ENCODE measurements around the gene ENPP6. TPM values are rescaled to one million over a fixed set of nuclear protein-coding genes. Genes with fewer than 3 reads are reported as not detected.

The ENPP6 gene
- total and polyA plus RNA-seq, 2 donors (not counting 1 experiment from before 2014, with no cell fraction given), result 0.01 TPM; not detected in 1

DNA sequence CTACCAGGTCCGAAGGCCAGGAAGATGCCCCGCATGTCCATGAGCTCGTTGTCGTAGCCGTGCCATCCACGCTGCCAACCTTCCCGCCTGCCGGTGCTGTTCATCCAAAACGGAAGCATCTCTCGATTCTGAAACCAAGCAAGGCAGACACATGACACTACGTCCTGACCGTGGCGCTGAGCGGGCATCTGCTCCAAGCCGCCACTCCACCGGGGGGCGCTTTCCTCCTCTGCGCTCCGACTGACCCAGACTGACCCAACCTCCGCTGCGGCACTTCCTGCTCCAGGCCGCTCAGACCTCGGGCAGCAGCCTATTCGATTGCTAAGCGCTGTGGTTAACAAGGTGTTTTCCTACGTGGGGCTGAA is 120.5 kb downstream of the ENPP6 start:
- Mint-ChIP-seq H3K9me3 (ENCODE audit: insufficient read depth) (no peaks in the 10 kb centered on the region), H3K27me3 (peaks cover 42% of the 10 kb centered on the region), H3K4me1 (peaks cover 7% of the 10 kb centered on the region), H3K27ac (no peak overlapping the region), H3K4me3 (peak overlapping the region; percentile 60)
- Histone ChIP-seq H3K27me3 (replicated peaks in 1 of 4; ENCODE audit: control extremely low read depth in 1 of 4, control insufficient read depth in 3 of 4, insufficient read depth in 4 of 4, low read length in 3 of 4) (no peaks in the 10 kb centered on the region), H3K4me2 (replicated peaks; ENCODE audit: low read depth, low read length, poor library complexity, severe bottlenecking) (peak overlapping the region; percentile 49), H3K4me3 (ENCODE audit: control extremely low read depth in 1 of 5, extremely low read depth in 1 of 5, insufficient read depth in 1 of 5, low read depth in 2 of 5, low read length in 4 of 5) (peak overlapping the region in 2 of 5 experiments; percentile 35 to 39), H3K27ac (ENCODE audit: low read length in 2 of 2) (no peak overlapping the region), H2AFZ (ENCODE audit: insufficient read depth, low read depth, low read length, poor library complexity, severe bottlenecking) (peak overlapping the region; percentile 49), H3K9me3 (ENCODE audit: control extremely low read depth in 1 of 3, control insufficient read depth in 2 of 3, insufficient read depth in 1 of 3, low read length in 2 of 3) (no peaks in the 10 kb centered on the region), H4K20me1 (ENCODE audit: control insufficient read depth, insufficient read depth, low read length, poor library complexity, severe bottlenecking) (no peaks in the 10 kb centered on the region), H3K4me1 (ENCODE audit: control insufficient read depth in 2 of 2, insufficient read depth in 2 of 2, low read length in 2 of 2) (no peaks in the 10 kb centered on the region), H3K36me3 (replicated peaks in 1 of 2; ENCODE audit: control extremely low read depth in 1 of 2, control insufficient read depth in 1 of 2, extremely low read depth in 1 of 2, insufficient read depth in 2 of 2, low read length in 1 of 2) (no peaks in the 10 kb centered on the region), H3K79me2 (ENCODE audit: control insufficient read depth, insufficient read depth, low read length) (no peaks in the 10 kb centered on the region), H3K9ac (ENCODE audit: low read length) (peak overlapping the region; percentile 42)
- intact Hi-C loops (cut with micrococcal nuclease), result no loop called here
- ChIA-PET POLR2A (no interaction called here), CTCF (no interaction called here)
- WGBS (ENCODE audit: insufficient coverage), result 46% methylated on average over 25 of the region's 26 CpGs
- ATAC-seq (ENCODE audit: low read depth) (no peak), DNase-seq (no peak)
- TF ChIP-seq EZH2 (IDR thresholded peaks at IDR 0.05; ENCODE audit: borderline replicate concordance, insufficient read depth, low read depth, low read length, poor library complexity, severe bottlenecking), result no peak
- TF ChIP-seq, protein P1, sequence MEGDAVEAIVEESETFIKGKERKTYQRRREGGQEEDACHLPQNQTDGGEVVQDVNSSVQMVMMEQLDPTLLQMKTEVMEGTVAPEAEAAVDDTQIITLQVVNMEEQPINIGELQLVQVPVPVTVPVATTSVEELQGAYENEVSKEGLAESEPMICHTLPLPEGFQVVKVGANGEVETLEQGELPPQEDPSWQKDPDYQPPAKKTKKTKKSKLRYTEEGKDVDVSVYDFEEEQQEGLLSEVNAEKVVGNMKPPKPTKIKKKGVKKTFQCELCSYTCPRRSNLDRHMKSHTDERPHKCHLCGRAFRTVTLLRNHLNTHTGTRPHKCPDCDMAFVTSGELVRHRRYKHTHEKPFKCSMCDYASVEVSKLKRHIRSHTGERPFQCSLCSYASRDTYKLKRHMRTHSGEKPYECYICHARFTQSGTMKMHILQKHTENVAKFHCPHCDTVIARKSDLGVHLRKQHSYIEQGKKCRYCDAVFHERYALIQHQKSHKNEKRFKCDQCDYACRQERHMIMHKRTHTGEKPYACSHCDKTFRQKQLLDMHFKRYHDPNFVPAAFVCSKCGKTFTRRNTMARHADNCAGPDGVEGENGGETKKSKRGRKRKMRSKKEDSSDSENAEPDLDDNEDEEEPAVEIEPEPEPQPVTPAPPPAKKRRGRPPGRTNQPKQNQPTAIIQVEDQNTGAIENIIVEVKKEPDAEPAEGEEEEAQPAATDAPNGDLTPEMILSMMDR (IDR thresholded peaks at IDR 0.05), result no peak

- ChIA-PET POLR2A (no interaction called here), CTCF (no interaction called here)
- Histone ChIP-seq H2AFZ (ENCODE audit: insufficient read depth, low read depth, low read length, poor library complexity, severe bottlenecking) (peak overlapping the region; percentile 49), H3K9me3 (ENCODE audit: control extremely low read depth in 1 of 3, control insufficient read depth in 2 of 3, insufficient read depth in 1 of 3, low read length in 2 of 3) (no peaks in the 10 kb centered on the region), H3K27ac (ENCODE audit: low read length in 2 of 2) (no peak overlapping the region), H3K9ac (ENCODE audit: low read length) (no peak overlapping the region), H3K79me2 (ENCODE audit: control insufficient read depth, insufficient read depth, low read length) (no peaks in the 10 kb centered on the region), H3K4me1 (ENCODE audit: control insufficient read depth in 2 of 2, insufficient read depth in 2 of 2, low read length in 2 of 2) (no peaks in the 10 kb centered on the region), H4K20me1 (ENCODE audit: control insufficient read depth, insufficient read depth, low read length, poor library complexity, severe bottlenecking) (no peaks in the 10 kb centered on the region), H3K4me2 (replicated peaks; ENCODE audit: low read depth, low read length, poor library complexity, severe bottlenecking) (peak overlapping the region; percentile 49), H3K27me3 (replicated peaks in 1 of 4; ENCODE audit: control extremely low read depth in 1 of 4, control insufficient read depth in 3 of 4, insufficient read depth in 4 of 4, low read length in 3 of 4) (no peaks in the 10 kb centered on the region), H3K4me3 (ENCODE audit: control extremely low read depth in 1 of 5, extremely low read depth in 1 of 5, insufficient read depth in 1 of 5, low read depth in 2 of 5, low read length in 4 of 5) (peak overlapping the region in 2 of 5 experiments; percentile 35 to 39), H3K36me3 (replicated peaks in 1 of 2; ENCODE audit: control extremely low read depth in 1 of 2, control insufficient read depth in 1 of 2, extremely low read depth in 1 of 2, insufficient read depth in 2 of 2, low read length in 1 of 2) (no peaks in the 10 kb centered on the region)
- Mint-ChIP-seq H3K27me3 (peaks cover 39% of the 10 kb centered on the region), H3K27ac (no peak overlapping the region), H3K4me3 (peak overlapping the region; percentile 60), H3K9me3 (ENCODE audit: insufficient read depth) (no peaks in the 10 kb centered on the region), H3K4me1 (peaks cover 7% of the 10 kb centered on the region)
- no peak for DNase-seq
- TF ChIP-seq, protein P1 (IDR thresholded peaks at IDR 0.05), result no peak
- 87% methylated on average over 13 of the region's 13 CpGs for WGBS (ENCODE audit: insufficient coverage)
- intact Hi-C loops (cut with micrococcal nuclease), result no loop called here
- ATAC-seq (ENCODE audit: low read depth), result no peak
Measured at GRCh38 chr4:184096561-184097240, 121.0 kb downstream of the ENPP6 start.
